Ovary (tissue), 9 donors: Measurements from ENCODE around the gene NHLH2. TPM values are rescaled to one million over a fixed set of nuclear protein-coding genes. Genes with fewer than 3 reads are reported as not detected.

ENCODE experiments used
- DNase-seq, 5 donors: peaks; one replicate each; pipeline ENCODE4 v3.0.0-alpha.2; 2019 to 2020
- H3K27ac ChIP-seq, 2 donors: fragments of 200-600 bp; one replicate each; pipeline versions ENCODE4 v1.5.1 to v1.8.0; 2019 to 2022
- H3K27me3 ChIP-seq: fragments of 200-600 bp; one replicate; pipeline ENCODE4 v1.8.0; 2022
- H3K36me3 ChIP-seq: fragments of 200-600 bp; sonication (generic); one replicate; pipeline ENCODE4 v1.5.1; 2019
- H3K4me1 ChIP-seq: one replicate; pipeline ENCODE4 v1.8.1; 2013; ENCODE audit warnings: mild to moderate bottlenecking, moderate library complexity; ENCODE audit not compliant: insufficient read depth
- H3K4me3 ChIP-seq: fragments of 200-600 bp; sonication (generic); one replicate; pipeline ENCODE4 v1.5.1; 2017
- H3K9me3 ChIP-seq, 2 donors: fragments of 200-600 bp in 1 of 2; sonication (generic) in 1 of 2; one replicate each; pipeline versions ENCODE4 v1.5.1 to v1.8.1; 2013 to 2019; ENCODE audit warnings: mild to moderate bottlenecking in 1 of 2, moderate library complexity in 1 of 2
- EP300 ChIP-seq: sonication (generic); formaldehyde crosslinking; IDR thresholded peaks from one replicate; pipeline ENCODE4 v1.6.1; 2017; ENCODE audit warnings: antibody characterized with exemption
- POLR2A ChIP-seq: fragments of 450-650 bp; IDR thresholded peaks from one replicate; pipeline ENCODE4 v1.6.1; 2017; ENCODE audit warnings: antibody characterized with exemption, mild to moderate bottlenecking, moderate library complexity
- WGBS, 3 donors: extraction: QIAGEN DNeasy Blood & Tissue Kit in 1 of 3; methylation state at CpG; one replicate each; pipeline versions ENCODE4 v1.1.5 to v1.1.7; 2013 to 2017; 5-methylcytosine and 5-hydroxymethylcytosine counted together
- intact Hi-C, 4 donors: fragments of 100-400 bp; cut with DNase I; formaldehyde crosslinking; loops; one replicate each; pipeline versions ENCODE4 v1.11.0 to v1.15.1; 2022 to 2023
- polyA plus RNA-seq, 2 donors: library from polyadenylated mRNA; stranded (reverse); fragments of 200-250 nt in 1 of 2; fragments of 350-450 nt in 1 of 2; fragmentation: Illumina TruSeq in 1 of 2; extraction: RNeasy Lipid Tissue Mini Kit (QIAGEN cat#74804) in 1 of 2; gene quantifications; one replicate each; pipeline ENCODE4 v1.2.3, GENCODE V29; 2013 to 2014
- total RNA-seq, 7 donors: library from RNA; depleted of rRNA in 2 of 7; stranded (reverse); fragments of >200 nt in 2 of 7; fragmentation: NEBNext Ultra II Directional in 3 of 7; extraction: Animal tissue kit (Norgen Biotek cat#: 25700) in 3 of 7; gene quantifications; one replicate each; pipeline versions ENCODE4 v1.1.0 to v1.2.4, GENCODE V29; 2016 to 2023
- TF ChIP-seq, protein P1 (sequence below), 3 donors: fragments of 450-650 bp in 2 of 3; fragments of 200-600 bp in 1 of 3; IDR thresholded peaks; one replicate each; pipeline versions ENCODE4 v1.5.1 to v1.8.0; 2016 to 2022; ENCODE audit warnings: antibody characterized with exemption in 3 of 3, mild to moderate bottlenecking in 1 of 3
- donor health status: DM: no; HTN: no; CAD: no; lungs with moderate emphysema.
- donor health status: DM: no; HTN: no; CAD: no.
- donor health status: Bipolar disorder and iron deficiency.
- donor health status: DM: yes; HTN: yes; CAD: no.
- donor health status: DM: no; HTN: no; CAD: no.
- donor health status: DM: yes; HTN: yes; CAD: no.

The NHLH2 gene
- total and polyA plus RNA-seq, 9 donors = not detected

DNA sequence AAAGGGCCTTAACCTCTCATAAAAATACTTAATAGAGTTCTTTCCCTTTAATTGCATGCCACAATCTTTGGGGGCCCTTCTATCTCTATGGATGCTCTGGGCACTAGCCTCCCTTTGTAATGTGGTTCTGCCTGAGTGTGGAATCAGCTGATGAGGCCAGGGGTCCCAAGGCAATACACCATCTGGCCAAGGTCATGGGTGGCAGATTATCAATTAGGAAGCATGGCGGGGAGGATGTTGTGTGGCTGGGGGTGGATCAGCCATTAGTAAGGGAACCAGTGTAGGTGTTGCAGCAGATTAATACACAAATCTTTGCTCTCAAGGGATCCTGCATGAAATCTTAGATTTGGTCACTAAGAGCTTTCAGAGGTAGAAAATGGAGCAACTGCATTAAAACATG is 35.3 kb downstream of the NHLH2 start:
- 86 to 90% (median 89%) methylated on average over 1 of the region's 1 CpG for WGBS, 3 donors
- intact Hi-C loops = no loop called here
- TF ChIP-seq, protein P1, sequence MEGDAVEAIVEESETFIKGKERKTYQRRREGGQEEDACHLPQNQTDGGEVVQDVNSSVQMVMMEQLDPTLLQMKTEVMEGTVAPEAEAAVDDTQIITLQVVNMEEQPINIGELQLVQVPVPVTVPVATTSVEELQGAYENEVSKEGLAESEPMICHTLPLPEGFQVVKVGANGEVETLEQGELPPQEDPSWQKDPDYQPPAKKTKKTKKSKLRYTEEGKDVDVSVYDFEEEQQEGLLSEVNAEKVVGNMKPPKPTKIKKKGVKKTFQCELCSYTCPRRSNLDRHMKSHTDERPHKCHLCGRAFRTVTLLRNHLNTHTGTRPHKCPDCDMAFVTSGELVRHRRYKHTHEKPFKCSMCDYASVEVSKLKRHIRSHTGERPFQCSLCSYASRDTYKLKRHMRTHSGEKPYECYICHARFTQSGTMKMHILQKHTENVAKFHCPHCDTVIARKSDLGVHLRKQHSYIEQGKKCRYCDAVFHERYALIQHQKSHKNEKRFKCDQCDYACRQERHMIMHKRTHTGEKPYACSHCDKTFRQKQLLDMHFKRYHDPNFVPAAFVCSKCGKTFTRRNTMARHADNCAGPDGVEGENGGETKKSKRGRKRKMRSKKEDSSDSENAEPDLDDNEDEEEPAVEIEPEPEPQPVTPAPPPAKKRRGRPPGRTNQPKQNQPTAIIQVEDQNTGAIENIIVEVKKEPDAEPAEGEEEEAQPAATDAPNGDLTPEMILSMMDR (IDR thresholded peaks at IDR 0.05) = no peak
- TF ChIP-seq POLR2A (no peak), EP300 (no peak)

DNA sequence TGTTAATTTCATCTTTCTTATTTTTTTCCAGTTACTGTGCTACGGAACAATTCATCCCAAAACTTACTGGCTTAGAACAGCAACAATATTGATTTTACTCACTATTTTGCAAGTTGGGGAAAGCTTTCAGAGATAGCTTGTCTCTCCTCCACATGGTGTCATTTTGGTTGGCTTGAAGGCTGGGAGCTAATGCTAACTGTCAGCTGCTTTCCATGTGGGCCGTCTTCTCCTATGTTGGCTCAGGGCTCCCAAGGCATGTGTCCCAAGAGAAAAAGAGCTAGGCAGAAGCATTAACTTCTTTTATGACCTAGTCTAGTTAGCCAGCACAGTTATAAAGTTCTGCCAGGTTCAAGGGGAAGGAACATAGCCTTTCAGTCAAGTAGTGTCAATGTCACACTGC is 38.5 kb downstream of the NHLH2 start:
- Histone ChIP-seq H3K27me3 (no peaks in the 10 kb centered on the region), H3K4me3 (no peak overlapping the region), H3K4me1 (peaks cover 3% of the 10 kb centered on the region), H3K27ac (no peak overlapping the region), H3K9me3 (no peaks in the 10 kb centered on the region), H3K36me3 (no peaks in the 10 kb centered on the region)
- no peak for TF ChIP-seq POLR2A
- TF ChIP-seq EP300 = no peak
- TF ChIP-seq, protein P1 (IDR thresholded peaks at IDR 0.05) = no peak
- intact Hi-C loops = no loop called here
- 23 to 36% (median 31%) methylated on average over 2 of the region's 2 CpGs for WGBS, 3 donors
- no peak for DNase-seq

More for the DNA sequence above, 35.3 kb downstream of the NHLH2 start:
- Histone ChIP-seq H3K4me3 (no peak overlapping the region), H3K36me3 (no peaks in the 10 kb centered on the region), H3K4me1 (no peaks in the 10 kb centered on the region), H3K27ac (no peak overlapping the region), H3K9me3 (no peaks in the 10 kb centered on the region), H3K27me3 (no peaks in the 10 kb centered on the region)
- no peak for DNase-seq

DNA sequence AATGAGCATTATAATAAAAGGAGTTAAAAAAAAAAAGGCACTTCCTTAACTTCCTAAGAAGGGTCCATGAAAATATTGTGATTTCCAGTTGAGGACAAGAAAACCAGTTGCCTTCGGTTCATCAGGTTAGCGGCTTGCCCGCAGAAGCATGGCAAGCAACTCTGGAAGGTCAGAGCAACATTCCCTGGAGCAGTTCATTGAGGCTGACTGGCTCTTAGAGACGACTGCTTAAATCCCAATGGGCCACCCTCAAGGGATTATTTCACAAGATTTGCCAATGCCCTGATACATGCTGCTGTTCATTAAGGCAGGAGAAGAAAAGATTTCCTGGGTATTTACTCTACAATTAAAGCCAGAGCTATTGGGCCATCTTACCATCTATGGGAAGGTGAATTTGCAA is 43.4 kb downstream of the NHLH2 start:
- Histone ChIP-seq H3K27ac (no peak overlapping the region), H3K27me3 (no peaks in the 10 kb centered on the region), H3K36me3 (no peaks in the 10 kb centered on the region), H3K9me3 (no peaks in the 10 kb centered on the region), H3K4me1 (peaks cover 5% of the 10 kb centered on the region), H3K4me3 (no peak overlapping the region)
- intact Hi-C loops = no loop called here
- TF ChIP-seq POLR2A (no peak), EP300 (no peak)
- TF ChIP-seq, protein P1 (IDR thresholded peaks at IDR 0.05) = no peak
- DNase-seq = no peak
- WGBS, 3 donors = 88 to 90% (median 88%) methylated on average over 4 of the region's 4 CpGs

DNA sequence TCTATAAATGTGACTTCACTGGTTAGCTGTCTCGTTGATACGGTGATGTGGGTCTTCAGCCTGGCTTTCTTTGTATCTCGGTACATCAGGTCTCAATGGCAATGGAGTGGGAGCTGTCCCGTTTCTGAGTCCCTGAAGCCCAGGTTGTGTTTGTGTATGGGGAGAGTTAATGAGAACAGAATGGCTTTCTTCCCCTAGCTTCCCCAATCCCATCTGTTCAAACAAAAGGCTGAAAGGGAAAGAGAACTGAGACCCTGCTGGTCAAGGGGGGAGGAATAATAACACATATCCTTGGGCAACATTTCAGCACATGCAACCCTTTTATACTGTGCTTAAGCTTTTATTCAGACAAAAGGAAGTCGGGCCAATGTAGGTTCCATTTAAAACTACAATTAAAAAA is 44.0 kb downstream of the NHLH2 start:
- no peak for TF ChIP-seq EP300
- TF ChIP-seq, protein P1 (IDR thresholded peaks at IDR 0.05) = no peak
- TF ChIP-seq POLR2A = no peak
- Histone ChIP-seq H3K4me3 (no peak overlapping the region), H3K36me3 (no peaks in the 10 kb centered on the region), H3K27me3 (no peaks in the 10 kb centered on the region), H3K9me3 (no peaks in the 10 kb centered on the region), H3K27ac (no peak overlapping the region), H3K4me1 (peaks cover 5% of the 10 kb centered on the region)
- DNase-seq = no peak
- 58 to 68% (median 59%) methylated on average over 5 of the region's 5 CpGs for WGBS, 3 donors
- intact Hi-C loops = no loop called here
